MCF 10A (cell line): ENCODE data around the gene VPS39. TPM values are rescaled to one million over a fixed set of nuclear protein-coding genes. Genes with fewer than 3 reads are reported as not detected.

Experiments used
- BruUV-seq: library from RNA; stranded (reverse); fragments of 400-500 nt; replicated peaks from 2 replicates; lab custom pipeline; 2021; lab: Mats Ljungman, UMichigan
- CTCF ChIA-PET: fragments of 300-600 bp; sonication (Branson Sonifier 250); formaldehyde crosslinking; extraction: SDS; loops from one replicate; lab custom pipeline; 2021; ENCODE audit warnings: antibody characterized with exemption, inconsistent platforms; lab: Yijun Ruan, JAX
- POLR2A ChIA-PET: fragments of 300-600, 350-650 bp; sonication (Branson Sonifier 250); formaldehyde crosslinking; extraction: SDS; loops from one replicate; lab custom pipeline; 2020; ENCODE audit warnings: antibody characterized with exemption, inconsistent platforms; lab: Yijun Ruan, JAX
- DNase-seq: peaks from one replicate; pipeline ENCODE4 v3.0.0-alpha.2; 2018; ENCODE audit not compliant: unreplicated experiment
- H3K27ac Mint-ChIP-seq: one replicate; pipeline ENCODE4 v1.8.0; 2022; ENCODE audit warnings: mild to moderate bottlenecking, low read depth, mixed read lengths; ENCODE audit not compliant: unreplicated experiment
- H3K27me3 Mint-ChIP-seq: one replicate; pipeline ENCODE4 v1.8.0; 2022; ENCODE audit warnings: mixed read lengths; ENCODE audit not compliant: insufficient read depth, unreplicated experiment
- H3K36me3 Mint-ChIP-seq: one replicate; pipeline ENCODE4 v1.8.0; 2022; ENCODE audit warnings: mild to moderate bottlenecking, moderate library complexity, mixed read lengths; ENCODE audit not compliant: insufficient read depth, unreplicated experiment
- H3K4me1 Mint-ChIP-seq: one replicate; pipeline ENCODE4 v1.8.0; 2022; ENCODE audit warnings: mixed read lengths; ENCODE audit not compliant: insufficient read depth, unreplicated experiment
- H3K4me3 Mint-ChIP-seq: one replicate; pipeline ENCODE4 v1.8.0; 2022; ENCODE audit warnings: mild to moderate bottlenecking, moderate library complexity, mixed read lengths; ENCODE audit not compliant: unreplicated experiment
- H3K9me3 Mint-ChIP-seq: one replicate; pipeline ENCODE4 v1.8.0; 2022; ENCODE audit warnings: mixed read lengths; ENCODE audit not compliant: unreplicated experiment
- intact Hi-C: fragments of 100-400 bp; cut with micrococcal nuclease; formaldehyde crosslinking; loops from 2 replicates; pipeline ENCODE4 v1.14.1; 2022
- total RNA-seq: library from RNA; stranded (reverse); gene quantifications from 2 replicates; pipeline ENCODE4 v1.2.3, GENCODE V29; 2022
- TF ChIP-seq, protein P1 (sequence below): fragments of 200-600 bp; IDR thresholded peaks from one replicate; pipeline ENCODE4 v1.8.0; 2022; ENCODE audit warnings: antibody characterized with exemption, mild to moderate bottlenecking; ENCODE audit not compliant: unreplicated experiment

VPS39 gene
- total RNA-seq, 1 experiment from 2014 or later, result 47.1 TPM

DNA sequence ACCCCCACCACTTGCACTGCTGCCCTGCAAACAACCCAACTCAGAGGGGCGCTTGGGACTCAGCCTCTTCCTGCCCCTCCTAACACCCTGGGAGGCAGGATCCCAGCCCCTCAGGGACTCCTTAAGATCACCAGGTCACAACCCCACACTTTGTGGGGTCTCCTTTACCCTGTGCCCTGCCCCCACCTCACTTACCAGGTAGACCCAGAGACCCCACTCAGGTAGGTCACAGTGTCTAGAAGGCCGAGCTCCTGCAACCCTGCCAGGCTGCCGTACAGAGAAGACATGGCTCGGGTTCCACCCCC is 60.7 kb downstream of the VPS39 start:
- H3K27me3 Mint-ChIP-seq, result peaks cover 12% of the 10 kb centered on the region
- TF ChIP-seq, protein P1, sequence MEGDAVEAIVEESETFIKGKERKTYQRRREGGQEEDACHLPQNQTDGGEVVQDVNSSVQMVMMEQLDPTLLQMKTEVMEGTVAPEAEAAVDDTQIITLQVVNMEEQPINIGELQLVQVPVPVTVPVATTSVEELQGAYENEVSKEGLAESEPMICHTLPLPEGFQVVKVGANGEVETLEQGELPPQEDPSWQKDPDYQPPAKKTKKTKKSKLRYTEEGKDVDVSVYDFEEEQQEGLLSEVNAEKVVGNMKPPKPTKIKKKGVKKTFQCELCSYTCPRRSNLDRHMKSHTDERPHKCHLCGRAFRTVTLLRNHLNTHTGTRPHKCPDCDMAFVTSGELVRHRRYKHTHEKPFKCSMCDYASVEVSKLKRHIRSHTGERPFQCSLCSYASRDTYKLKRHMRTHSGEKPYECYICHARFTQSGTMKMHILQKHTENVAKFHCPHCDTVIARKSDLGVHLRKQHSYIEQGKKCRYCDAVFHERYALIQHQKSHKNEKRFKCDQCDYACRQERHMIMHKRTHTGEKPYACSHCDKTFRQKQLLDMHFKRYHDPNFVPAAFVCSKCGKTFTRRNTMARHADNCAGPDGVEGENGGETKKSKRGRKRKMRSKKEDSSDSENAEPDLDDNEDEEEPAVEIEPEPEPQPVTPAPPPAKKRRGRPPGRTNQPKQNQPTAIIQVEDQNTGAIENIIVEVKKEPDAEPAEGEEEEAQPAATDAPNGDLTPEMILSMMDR, result no peak
- ChIA-PET POLR2A (no interaction called here), CTCF (interaction anchor here (1.0 to 2.1 kb wide), 2 partner anchors 9 to 80 kb away, joined by 3 to 15 read pairs; no protein-coding TSS in a partner anchor)
- no peak overlapping the region for H3K27ac Mint-ChIP-seq
- H3K4me1 Mint-ChIP-seq, result peaks cover 15% of the 10 kb centered on the region
- H3K36me3 Mint-ChIP-seq, result no peaks in the 10 kb centered on the region
- H3K4me3 Mint-ChIP-seq, result no peak overlapping the region
- intact Hi-C loops, result no loop called here
- BruUV-seq, result no TSS peak
- no peak for DNase-seq
- H3K9me3 Mint-ChIP-seq, result no peaks in the 10 kb centered on the region

DNA sequence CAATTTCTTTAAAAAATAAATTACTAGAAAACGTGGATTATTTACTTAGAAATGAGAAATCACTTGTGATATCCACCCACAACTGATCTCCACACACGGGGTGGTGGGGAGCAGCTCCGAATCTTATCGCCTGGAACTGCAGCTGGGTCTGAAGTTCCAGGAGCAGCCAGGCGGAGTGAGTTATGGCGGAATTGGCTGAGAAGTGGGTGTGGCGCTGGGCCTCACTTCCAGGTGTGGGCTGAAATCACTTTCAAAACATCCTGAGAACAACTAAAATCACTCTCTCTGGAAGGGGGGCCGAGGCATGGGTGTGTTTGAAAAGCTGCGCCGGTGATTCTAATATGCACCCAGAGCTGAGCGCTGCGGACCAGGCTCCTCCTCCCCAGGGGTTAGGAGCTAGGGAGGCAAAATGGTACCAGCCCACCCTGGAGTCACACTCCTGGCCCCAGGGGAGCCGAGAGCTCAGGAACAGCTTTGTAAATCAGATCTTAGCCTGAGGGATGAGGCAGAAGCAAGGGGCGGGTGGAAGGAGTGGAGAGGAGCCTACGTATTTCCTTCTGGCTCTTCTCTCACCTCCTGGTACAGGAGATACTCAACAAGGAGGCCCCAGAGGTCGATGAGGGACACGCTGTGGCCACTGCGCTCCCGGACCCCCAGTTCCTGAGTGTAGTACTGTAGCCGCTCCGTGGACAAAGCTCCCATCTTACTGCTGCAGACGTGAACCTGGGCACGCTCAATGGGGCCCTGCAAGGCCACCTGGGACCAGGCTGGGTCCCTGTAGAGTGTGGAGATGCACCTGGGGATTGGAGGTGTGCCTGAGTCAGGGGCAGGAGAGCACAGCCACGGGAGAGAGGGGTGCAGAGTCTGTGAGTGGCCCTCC is 61.3 kb downstream of the VPS39 start:
- no peak for DNase-seq

DNA sequence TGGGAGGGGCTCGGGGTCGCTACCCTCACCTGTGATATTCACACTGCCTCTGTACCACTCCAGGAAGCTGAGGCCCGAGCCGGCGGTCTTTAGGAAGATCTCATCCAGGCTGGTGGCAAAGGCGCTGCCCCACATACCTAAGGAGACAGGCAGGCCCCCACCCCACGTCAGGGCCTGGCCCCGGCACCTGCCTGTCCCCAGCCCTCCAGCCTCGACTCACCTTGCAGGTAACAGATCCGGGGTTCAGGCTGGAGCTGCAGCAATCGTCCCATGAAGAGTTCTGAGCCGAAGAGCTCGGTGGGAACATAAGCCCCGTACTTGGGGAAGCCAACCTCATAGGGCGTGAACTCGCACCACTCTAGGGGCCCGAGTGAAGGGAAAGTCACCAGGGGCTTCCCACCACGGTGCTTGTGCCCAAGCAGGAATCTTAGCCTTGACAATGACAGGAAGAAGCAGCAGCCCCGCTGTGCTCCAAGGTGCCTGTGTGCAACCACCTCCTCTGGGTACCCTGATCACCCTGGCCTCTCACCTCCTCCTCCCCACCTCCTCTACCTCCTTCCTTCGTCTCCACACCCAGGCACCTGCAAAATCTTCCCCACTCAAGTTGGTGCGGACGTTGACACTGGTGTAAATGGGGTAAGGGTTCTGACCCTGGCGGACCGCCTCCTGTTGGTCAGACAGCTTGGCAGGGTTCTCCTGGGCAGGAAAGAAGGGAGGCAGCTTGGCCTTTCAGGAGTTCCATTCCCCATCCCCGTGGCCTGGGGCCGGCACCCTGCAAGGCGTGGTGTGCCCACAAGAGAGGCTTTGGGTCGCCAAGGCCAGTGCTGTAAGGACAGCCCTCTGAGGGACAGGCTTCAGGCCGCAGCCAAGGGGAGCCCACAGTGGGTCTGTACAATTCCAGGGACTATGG is 62.3 kb downstream of the VPS39 start:
- TF ChIP-seq, protein P1, result no peak
- intact Hi-C loops, result no loop called here
- CTCF ChIA-PET, result interaction anchor here (1.0 kb wide), 1 partner anchor 79 kb away, joined by 4 read pairs; no protein-coding TSS in a partner anchor
- POLR2A ChIA-PET, result interaction anchor here (0.6 kb wide), 1 partner anchor 345 kb away, joined by 3 read pairs; the partner anchor contains the start of gene ZNF106
- Mint-ChIP-seq H3K4me1 (peaks cover under 1% of the 10 kb centered on the region), H3K27ac (no peak overlapping the region), H3K27me3 (peaks cover 12% of the 10 kb centered on the region), H3K9me3 (no peaks in the 10 kb centered on the region), H3K36me3 (no peaks in the 10 kb centered on the region), H3K4me3 (no peak overlapping the region)
- no peak for DNase-seq
- no TSS peak for BruUV-seq

More for the DNA sequence above, 61.3 kb downstream of the VPS39 start:
- POLR2A ChIA-PET, result interaction anchor here (0.6 kb wide), 1 partner anchor 344 kb away, joined by 3 read pairs; the partner anchor contains the start of gene ZNF106
- H3K27me3 Mint-ChIP-seq, result peaks cover 12% of the 10 kb centered on the region
- H3K27ac Mint-ChIP-seq, result no peak overlapping the region
- TF ChIP-seq, protein P1, result no peak
- H3K36me3 Mint-ChIP-seq, result no peaks in the 10 kb centered on the region
- BruUV-seq, result no TSS peak
- no peaks in the 10 kb centered on the region for H3K9me3 Mint-ChIP-seq
- H3K4me1 Mint-ChIP-seq, result peaks cover 10% of the 10 kb centered on the region
- no peak overlapping the region for H3K4me3 Mint-ChIP-seq
- CTCF ChIA-PET, result interaction anchor here (0.8 to 2.1 kb wide), 3 partner anchors 8 to 80 kb away, joined by 3 to 15 read pairs (median 6); no protein-coding TSS in a partner anchor
- intact Hi-C loops, result no loop called here
